Astrocyte of the cerebellum (primary cell): ENCODE measurements around the gene P2RY8.

Experiments used
- DNase-seq: peaks from one replicate; pipeline ENCODE4 v3.0.0-alpha.2; 2011; ENCODE audit warnings: low read depth
- H3K4me3 ChIP-seq: 2 replicates; pipeline ENCODE4 v1.5.1; 2011; ENCODE audit warnings: mild to moderate bottlenecking, low read depth, low read length, moderate library complexity
- CTCF ChIP-seq: IDR thresholded peaks from 2 replicates; pipeline ENCODE4 v1.5.1; 2012; ENCODE audit warnings: low read length, low read depth, moderate library complexity, mild to moderate bottlenecking; ENCODE audit errors: missing control alignments
- in situ Hi-C: cut with HindIII; loops from 2 replicates; pipeline ENCODE4 v1.10.0; 2017; ENCODE audit warnings: low sequenced_read_pairs

The P2RY8 gene

GRCh38 chrX:1423215-1423614 is 113.8 kb downstream of the P2RY8 start:
- TF ChIP-seq CTCF, result no peak
- in situ Hi-C loops, result no loop called here
- H3K4me3 ChIP-seq, result no peak overlapping the region
- no peak for DNase-seq

GRCh38 chrX:1422135-1422465 is 114.9 kb downstream of the P2RY8 start:
- TF ChIP-seq CTCF, result no peak
- H3K4me3 ChIP-seq, result no peak overlapping the region
- in situ Hi-C loops, result no loop called here
- DNase-seq, result no peak

- no peak overlapping the region for H3K4me3 ChIP-seq
- TF ChIP-seq CTCF, result no peak
- in situ Hi-C loops, result no loop called here
- DNase-seq, result no peak
Observed at GRCh38 chrX:1421433-1422134, 115.4 kb downstream of the P2RY8 start.

GRCh38 chrX:1420371-1420770 is 116.6 kb downstream of the P2RY8 start:
- no peak overlapping the region for H3K4me3 ChIP-seq
- TF ChIP-seq CTCF, result no peak
- in situ Hi-C loops, result no loop called here
- no peak for DNase-seq

GRCh38 chrX:1419545-1420355 is 117.2 kb downstream of the P2RY8 start:
- no peak overlapping the region for H3K4me3 ChIP-seq
- no peak for TF ChIP-seq CTCF
- no peak for DNase-seq
- in situ Hi-C loops, result no loop called here

GRCh38 chrX:1418901-1419544 is 118.0 kb downstream of the P2RY8 start:
- no peak overlapping the region for H3K4me3 ChIP-seq
- TF ChIP-seq CTCF, result no peak
- DNase-seq, result no peak
- in situ Hi-C loops, result no loop called here
